Mesenteric fat pad (tissue), 1 donor: ENCODE measurements around the gene C5. TPM values are rescaled to one million over a fixed set of nuclear protein-coding genes. Genes with fewer than 3 reads are reported as not detected.

Source experiments
- DNase-seq: peaks from one replicate; pipeline ENCODE4 v3.0.0-alpha.2; 2020; ENCODE audit warnings: low spot score
- total RNA-seq: library from RNA; stranded (reverse); fragmentation: NEBNext Ultra II Directional; extraction: Animal tissue kit (Norgen Biotek cat#: 25700); gene quantifications from one replicate; pipeline ENCODE4 v1.2.1, GENCODE V29; 2021
- donor health status: DM: yes; HTN: yes; CAD: no.

The C5 gene
- total RNA-seq, 1 donor from 2014 or later, result 2.1 TPM

DNA sequence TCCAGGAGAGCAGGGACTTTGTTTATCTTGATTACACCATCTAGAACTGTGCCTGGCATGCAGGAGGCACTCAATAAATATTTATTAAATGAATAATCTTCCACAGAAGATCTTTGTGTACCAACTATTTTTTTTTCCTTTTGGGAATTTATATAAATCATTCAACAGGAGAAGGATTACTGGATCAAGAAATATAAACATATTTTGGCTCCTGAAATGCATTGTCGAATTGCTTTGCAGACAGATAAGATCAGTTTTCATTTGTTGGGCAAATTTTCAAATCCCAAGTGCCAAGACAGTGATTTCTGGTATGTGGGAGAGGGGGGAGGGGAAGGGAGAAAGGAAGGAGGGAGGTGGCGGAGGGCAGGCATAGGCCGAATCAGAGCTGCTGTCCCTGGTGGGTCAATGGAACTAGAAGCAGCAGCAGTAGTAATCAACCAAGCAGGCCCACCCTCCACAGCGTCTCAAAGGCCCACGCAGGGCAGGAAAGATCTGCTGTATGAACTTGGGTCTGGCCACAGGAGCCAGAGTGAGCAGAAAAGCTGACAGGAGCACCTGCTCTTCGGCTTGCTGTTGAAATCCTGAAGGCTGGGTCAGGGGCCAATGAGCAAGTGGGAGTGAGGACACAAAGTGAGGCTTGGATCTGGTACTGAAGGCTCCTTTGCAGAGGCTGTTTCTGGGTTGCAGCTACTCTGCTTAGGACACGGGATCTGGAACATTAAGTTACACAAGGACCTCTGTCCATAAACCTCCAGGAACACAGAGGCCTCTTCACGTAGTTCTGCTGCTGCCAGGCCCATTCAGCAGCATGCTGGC is 107.7 kb downstream of the C5 start:
- DNase-seq, result no peak

DNA sequence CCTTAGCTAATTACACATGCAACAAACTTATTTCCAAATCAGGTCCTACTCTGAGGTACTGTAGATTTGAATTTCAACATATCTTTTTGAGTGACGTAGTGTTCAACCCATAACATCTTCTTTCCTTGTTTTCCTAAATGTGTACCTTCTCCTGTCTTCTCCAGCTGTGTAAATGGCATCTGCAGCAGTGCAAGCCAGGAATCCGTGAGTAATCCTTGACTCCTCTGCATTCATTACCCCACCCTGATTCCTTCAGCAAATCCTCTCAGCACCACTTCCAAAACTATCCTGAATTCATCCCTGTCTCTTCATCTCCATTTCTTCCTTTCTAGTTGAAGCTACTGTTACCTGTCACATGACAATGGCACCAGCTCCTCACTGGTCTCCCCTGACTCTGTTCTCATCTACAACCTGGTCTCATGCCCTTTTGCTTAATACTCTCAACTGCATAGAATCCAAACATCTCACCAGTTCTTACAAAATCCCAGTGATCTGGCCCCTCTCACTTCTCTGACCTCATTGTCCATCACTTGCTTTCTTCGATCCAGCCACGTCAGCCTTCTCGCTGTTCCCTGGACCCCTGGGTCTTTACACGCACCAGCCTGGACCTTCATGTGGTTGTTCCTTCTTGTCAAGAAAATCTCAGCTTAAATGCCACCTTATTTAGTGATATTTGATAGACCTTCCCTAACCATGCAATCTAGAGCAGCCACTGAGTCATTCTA is 108.9 kb downstream of the C5 start:
- no peak for DNase-seq

DNA sequence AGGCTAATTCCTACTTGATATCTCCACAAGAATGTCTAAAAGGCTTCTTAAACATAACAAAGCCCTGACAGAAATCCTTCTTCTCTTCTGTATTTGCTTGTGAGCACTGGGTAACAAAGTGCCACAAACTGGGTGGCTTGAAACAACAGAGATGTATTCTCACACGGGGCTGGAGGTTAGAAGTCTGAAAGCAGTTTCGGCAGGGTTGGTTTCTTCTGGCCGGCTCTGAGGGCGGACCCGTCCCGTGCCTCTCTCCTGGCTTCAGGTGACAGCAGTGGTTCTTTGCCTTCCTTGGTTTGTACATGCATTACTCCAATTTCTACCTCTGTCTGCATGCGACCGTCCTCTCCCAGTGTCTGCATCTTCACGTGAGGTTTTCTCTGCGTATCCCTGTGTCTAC is 109.5 kb downstream of the C5 start:
- DNase-seq, result no peak

DNA sequence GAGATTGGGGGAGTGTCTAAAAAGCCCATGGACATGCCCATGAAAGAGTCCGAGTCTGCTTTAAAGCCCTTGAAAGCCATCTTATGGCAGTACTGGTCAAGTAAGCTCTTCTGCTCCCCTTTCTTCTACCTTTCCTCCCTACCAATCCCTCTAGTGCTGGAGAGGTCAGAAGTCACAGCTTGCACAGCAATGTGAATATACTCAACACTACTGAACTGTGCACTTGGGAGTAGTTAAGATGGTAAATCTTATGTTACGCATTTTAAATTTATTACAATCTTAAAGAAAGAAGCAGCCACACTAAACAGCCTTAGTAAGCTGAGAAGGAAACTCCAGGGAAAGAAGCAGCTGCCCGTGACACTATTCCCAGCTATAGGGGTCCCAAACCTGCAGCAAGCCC is 111.2 kb downstream of the C5 start:
- no peak for DNase-seq

DNA sequence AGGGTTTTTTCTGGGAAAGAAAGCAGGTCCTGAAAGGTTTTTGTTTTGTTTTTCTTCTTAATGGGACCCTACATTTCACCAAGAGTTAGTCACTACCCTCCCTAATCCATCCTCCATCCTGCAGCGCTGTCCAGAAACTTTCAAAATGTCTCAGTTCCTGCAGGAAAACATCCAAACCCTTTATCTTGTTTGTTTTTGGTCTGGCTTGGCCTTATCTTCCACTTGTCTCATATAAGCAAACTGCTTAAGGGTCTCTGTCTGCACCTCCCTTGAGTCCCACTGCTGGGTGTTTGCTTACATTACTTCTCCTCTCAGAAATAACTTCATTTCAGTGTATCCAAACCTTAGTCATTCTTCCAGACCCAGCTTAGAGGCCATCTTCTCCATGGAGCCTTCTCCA is 112.5 kb downstream of the C5 start:
- DNase-seq, result no peak

DNA sequence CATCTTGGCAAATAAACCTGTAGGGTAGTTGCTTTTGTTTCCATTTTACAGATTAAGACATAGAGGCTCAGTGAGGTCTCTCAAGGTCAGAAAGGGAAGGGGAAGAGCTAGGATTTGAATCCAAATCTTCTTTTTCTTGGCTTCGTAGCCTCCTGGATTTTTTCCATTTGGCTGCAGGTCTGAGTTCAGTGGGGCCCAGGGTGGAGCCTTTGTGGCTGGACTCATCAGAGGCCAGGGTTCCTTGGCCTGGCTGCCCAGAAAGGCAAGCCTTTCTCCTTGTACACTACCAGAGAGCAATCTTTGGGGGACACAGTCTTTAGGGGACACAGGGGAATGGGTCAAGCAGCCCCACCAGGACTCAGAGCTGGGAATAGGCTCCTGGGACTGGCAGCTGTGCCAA is 112.9 kb downstream of the C5 start:
- DNase-seq, result no peak

DNA sequence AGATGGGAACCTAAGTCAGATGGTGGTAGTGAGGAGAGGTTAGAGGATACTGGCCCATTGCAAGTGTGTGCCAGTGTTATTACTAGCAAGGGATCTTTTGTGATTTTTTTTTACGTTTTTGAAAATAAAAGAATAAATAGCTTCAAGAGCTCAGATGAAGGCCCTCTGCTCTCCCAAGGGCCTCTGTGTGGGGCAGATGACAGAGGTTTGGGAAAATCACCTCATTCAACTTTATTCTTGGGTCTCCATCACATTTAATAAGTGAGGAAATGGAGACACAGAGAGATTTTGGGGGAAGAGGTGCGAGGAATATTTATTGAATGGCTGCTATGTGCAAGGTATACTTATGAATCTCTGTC is 113.3 kb downstream of the C5 start:
- DNase-seq, result no peak

DNA sequence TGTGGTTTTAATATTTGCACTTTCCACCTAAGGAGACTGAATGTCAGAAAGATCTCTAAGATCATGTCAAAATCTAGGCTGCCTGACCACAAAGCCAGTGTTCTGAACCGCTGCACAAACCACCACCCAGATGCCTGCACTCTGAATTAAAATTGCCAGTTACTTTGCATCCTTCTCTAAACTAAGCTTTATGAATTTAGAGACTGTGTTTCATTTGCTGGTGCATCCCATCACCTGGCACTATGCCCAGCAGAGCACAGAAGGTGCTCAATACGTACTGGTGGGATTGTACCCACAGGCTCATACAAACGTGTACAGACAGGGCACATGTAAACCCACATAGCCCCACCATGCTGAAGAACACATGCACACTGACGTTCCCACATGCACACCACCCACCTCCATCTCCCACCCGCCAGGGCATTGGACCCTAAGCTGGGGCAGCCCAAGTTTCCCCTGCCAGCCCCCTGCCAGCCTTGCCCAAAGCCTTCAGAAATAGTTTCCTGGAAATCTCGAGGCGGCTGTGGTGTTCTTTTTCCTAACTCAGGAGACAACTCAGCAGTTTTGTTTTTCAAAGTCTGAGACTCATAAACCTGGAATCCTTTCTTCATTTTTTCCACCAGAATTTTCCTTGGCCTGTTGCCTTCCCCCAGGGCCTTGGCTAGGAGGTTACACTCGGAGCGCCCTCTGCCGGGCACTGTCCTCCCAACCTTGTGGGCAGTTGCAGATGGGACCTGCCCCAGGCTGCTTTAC is 113.9 kb downstream of the C5 start:
- peak; percentile 95 for DNase-seq

DNA sequence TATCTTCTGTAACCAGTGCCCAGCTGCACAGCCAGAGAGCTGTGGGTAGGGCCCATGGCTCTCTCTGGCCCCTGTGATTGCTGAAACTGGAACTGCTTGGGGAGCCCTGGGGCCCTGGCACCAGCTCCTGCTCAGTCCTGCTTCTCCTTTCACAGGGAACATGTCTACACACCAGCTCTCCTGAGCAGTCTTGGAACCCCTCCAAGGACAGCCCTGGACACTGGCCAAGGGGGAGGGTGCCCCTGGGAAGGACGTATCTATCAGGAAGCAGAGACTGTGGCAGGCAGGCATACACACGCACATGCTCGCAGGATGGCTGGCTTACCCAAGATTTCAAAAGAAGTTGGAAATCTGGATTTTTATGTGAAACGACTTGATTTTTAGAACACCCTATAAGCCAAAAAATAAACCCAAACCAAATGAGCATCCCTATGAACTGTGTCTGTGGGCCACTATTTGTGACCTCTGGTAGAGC is 114.7 kb downstream of the C5 start:
- DNase-seq, result peak; percentile 97

DNA sequence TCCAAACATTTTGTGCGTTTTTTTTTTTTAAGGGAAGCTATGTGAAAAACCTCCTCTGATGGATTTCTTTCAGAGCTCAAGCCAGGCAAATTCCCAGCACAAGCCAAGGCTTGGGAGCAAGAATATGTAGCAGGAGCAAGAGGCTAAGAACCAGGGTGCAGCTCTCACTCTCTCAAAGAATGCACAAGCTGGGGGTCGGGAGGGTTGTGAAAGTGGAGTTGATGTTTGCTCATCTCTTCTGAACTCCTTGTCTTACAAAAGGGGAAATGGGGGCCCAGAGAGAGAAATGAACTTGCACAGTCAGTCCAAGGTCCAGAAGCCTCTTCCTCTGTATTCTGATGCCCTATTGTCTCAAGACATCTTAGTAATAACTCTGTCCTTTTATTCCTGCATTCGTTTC is 115.8 kb downstream of the C5 start:
- no peak for DNase-seq

DNA sequence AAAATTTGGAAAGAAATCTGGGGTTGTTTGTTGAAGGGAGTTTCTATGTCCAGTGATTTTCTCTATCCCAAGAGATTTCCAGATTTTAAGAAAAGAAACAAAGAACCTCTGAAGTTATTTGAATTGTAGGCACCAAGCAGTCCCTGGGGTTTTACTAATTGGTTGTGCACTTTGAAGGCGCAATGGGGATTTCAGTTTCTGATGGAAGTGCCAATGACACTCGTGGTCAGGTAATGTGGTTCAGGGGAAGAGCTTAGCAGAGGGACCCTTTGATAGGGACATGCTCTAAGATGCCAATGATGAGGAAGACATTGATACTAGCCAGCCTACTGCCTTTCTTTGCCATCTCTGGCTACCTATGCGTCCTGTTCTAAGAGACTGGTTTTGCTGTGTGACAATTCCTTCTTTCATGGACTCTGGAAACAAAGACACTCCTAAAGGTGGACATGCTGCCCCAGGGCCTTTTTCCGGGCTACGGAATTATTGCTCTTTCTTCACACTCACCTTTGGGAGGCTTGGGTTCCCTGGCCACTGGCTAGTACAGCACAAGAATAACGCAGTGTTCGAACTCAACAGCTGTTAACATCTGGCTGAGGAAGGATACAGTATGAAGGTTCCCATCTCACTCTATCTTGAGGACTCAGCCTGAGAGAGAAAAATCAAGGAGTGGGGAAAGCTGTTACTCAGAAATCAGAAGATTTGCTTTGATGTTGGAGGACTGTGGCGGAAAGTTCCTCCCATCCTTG is 116.6 kb downstream of the C5 start:
- no peak for DNase-seq

DNA sequence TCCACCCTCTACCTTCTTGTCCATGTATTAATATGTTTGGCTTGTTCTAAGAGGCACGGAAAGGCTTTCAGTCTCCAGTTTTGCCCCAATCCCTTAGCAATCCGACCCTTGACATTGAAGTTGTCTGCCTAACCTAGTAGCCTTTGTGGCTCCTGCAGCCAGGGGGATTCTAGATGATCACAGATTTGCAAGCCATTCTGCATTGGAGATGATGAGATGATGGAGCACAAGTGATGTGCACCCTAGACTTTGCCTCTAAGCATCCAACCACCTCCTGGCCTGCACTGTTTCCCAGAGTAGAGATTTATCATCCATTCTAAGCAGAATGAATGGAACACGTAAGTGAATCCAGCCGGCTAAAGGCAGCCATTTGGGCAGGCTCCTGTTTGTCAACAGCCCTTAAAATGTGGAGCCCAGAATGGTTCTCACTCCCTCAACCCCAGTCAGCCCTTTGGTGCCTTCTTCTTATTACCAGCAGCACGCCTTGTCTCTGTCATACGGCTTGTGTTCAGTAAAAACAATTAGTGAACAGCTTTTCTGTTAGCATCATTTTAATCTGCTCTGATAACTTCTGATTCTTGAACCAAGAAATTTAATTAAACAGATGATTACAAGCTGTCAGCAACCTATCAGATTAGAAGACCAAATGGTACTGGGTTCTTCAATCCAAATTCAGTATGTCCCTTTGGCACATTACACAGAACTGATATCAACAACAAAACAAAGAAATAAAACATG is 117.8 kb downstream of the C5 start:
- no peak for DNase-seq

DNA sequence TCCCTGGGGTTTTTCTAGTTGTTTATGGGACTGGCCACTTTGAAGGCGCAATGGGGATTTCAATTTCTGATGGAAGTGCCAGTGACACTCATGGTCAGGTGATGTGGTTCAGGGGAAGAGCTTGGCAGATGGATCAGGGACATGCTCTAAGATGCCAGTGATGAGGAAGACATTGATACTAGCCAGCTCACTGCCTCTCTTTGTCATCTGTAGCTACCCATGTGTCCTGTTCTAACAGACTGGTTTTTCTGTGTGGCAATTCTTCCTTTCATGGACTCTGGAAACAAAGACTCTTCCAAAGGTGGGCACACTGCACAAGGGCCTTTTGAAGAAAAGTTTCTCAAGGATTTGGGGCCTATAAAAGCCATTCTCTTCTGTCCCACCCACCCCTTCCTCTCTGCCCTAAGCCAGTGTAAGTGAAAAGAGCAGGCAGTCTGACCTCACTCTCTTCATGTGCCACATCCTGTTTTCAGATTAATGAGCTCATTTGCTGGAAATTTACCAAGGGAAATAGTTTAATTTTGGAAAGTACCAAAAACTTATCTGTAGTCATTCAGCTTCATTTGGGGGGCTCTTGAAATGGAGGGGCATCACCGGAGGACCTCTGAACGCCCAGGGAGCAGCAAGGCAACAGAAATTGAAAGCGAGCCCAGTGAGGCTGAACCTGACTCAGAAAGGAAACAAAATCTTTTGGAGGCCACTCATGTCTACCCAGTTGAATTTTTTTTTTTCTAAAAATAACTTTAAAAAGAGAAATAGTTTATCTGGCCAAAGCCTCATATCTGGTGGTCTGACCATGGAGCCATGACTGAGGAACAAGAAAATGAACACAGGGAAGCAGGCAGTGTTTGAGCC is 118.6 kb downstream of the C5 start:
- no peak for DNase-seq

DNA sequence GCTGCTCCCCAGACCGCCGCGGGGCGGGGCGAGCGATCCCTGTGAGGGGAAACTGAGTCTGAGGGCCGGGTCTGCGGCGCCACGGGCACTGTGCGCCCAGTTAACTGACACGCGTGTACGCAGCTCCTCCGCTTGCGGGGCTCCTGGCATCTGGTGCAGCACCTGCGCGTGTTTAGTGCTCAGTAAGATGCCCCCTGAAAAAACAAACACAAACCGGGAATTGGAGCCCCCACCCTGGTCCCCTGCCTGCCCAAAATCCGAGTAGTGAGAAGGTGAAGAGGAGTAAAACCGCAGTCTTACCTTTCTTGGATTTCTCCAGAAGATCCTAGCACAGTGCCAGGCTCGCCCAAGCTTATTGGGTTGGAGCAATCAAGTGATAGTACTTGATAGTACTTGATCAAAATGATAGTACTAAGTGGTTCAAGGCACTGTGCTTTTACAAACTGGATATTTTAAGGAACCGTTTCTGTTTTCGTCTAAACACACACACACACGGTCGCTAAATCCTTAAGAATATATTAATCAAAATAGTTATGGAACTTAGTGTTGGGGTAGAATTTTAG is 120.8 kb downstream of the C5 start:
- DNase-seq, result no peak

DNA sequence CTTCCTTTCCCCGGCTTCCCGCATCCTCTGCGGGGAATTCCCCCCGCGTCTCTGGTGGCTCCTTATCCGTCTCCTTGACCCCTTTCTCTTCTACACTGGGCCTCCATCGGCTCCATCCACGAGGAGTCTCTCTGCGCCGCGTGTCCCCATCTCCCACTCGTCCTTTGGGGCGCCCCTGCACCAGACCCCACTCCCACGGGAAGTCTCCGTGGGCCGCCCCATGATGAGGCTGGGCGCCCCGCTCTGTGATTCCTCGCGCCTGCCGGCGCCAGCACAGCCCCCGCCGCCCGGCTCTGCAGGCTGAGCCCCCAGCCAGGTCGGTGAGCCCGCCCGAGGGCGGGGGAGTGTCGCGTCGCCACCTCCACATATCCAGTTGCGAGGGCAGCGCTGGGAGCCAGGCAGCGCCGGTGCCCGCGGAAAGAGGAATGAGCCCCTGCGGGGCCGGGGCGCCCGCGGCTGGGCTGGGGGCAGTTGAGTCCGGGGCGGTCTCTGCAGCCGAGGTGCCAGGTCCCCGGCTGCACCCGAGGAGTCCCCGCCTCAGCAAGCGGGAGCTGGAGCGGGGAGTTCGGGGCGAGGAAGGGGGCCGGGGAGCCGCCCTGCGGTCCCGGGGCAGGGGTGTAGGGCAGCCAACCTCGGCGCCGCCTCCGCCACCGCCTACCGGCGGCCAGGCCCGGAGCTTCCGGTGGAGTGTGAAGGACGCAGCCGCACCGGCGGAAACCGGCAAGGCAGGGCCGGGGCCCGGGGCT is 121.4 kb downstream of the C5 start:
- peak; percentile 95 for DNase-seq

DNA sequence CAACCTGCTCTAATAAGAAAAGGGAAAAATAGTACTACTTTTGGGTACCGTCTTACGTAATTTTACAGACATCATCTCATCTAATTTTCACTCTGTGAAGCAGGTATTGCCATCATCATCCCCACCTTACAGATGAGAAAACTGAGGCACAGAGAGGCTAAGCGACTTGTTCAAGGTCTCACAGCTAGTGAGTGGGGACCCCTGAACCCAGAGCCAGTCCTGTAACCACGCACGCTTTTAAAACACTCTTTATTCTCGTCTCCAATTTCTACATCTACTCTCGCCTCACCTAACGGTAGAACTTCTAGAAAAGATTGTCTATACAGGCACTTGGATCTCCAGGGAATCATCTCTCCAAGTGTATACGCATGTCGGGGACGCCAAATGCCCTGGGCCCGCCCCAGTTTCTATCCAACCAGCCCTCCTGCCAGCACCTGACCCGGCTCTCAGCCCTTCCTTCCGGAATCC is 122.0 kb downstream of the C5 start:
- DNase-seq, result no peak

DNA sequence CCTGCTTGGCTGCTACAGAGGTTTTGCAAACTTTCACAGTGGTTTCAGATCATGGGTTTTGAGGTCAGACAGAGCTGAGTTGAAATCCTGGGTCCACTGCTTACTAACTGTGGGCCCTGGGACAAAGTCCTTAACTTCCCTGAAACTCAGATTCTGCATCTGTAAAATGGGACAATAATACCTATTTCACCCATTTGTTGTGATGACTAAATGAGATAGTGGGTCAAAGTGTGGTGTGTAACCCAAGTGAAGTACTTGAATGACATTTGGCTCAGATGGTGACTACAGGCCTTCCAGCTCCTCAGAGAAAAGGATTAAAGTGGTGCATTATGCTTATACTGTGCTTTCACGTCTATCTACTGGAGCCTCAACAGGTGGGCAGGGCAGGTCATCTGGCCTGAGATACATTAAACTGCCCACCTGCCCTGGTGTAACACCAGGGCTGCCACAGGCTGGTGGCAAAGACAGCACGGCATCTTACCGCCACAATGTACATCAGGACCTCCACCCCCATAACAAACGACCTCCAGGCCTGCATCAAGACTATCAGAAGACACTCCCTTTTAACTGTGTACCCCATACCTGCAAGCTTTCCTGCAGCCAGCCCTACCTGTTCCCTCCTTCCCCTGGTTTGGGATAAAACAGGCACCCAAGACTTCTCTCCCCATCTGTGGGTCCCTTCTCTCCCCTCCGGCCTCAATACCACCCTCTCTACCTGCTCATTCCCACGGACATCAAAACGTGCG is 122.6 kb downstream of the C5 start:
- DNase-seq, result no peak
